ENCODE measurements around the gene RAB5IF.

DNA sequence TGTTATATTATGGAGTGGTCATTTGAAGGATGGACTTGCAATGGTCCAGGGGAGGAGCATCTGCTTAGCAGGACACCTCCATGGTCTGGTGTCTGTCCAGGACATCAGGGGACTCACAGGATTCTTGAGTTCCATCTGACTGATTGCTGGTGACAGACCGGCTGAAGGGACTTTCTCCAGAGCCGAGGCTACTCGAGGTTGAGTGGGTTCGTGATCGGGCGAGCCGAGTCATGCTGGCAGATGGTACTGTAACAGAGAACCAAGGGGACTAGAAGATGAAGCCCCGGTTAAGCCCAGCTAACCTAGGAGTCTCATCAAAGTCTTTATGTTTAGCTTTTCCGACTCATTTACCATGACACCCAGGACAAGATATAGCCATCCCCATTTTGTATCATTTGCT is 47.9 kb downstream of the RAB5IF start:
- TF ChIP-seq, protein P1, sequence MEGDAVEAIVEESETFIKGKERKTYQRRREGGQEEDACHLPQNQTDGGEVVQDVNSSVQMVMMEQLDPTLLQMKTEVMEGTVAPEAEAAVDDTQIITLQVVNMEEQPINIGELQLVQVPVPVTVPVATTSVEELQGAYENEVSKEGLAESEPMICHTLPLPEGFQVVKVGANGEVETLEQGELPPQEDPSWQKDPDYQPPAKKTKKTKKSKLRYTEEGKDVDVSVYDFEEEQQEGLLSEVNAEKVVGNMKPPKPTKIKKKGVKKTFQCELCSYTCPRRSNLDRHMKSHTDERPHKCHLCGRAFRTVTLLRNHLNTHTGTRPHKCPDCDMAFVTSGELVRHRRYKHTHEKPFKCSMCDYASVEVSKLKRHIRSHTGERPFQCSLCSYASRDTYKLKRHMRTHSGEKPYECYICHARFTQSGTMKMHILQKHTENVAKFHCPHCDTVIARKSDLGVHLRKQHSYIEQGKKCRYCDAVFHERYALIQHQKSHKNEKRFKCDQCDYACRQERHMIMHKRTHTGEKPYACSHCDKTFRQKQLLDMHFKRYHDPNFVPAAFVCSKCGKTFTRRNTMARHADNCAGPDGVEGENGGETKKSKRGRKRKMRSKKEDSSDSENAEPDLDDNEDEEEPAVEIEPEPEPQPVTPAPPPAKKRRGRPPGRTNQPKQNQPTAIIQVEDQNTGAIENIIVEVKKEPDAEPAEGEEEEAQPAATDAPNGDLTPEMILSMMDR (IDR thresholded peaks at IDR 0.05) = no peak
- no peak for TF ChIP-seq POLR2A (IDR thresholded peaks at IDR 0.05)

Data from thyroid gland (tissue), 4 donors.